K562 (cell line): ENCODE data around the gene ERF. TPM values are rescaled to one million over a fixed set of nuclear protein-coding genes. Genes with fewer than 3 reads are reported as not detected.

Source experiments
- BRF1 ChIP-seq: IDR thresholded peaks from 3 replicates; pipeline ENCODE4 v1.6.1; 2011; ENCODE audit warnings: borderline replicate concordance, mild to moderate bottlenecking; ENCODE audit not compliant: insufficient read length; ENCODE audit errors: extremely low read depth
- CBFB ChIP-seq: sonication (generic); formaldehyde crosslinking; IDR thresholded peaks from 2 replicates; pipeline ENCODE4 v1.4.0; 2020; ENCODE audit warnings: mild to moderate bottlenecking, missing genetic modification reagents
- CBX5 ChIP-seq: IDR thresholded peaks from 2 replicates; pipeline ENCODE4 v1.6.1; 2014; ENCODE audit warnings: low read depth, borderline replicate concordance
- CBX8 ChIP-seq: fragments of 200-600 bp; sonication (generic); IDR thresholded peaks from 2 replicates; pipeline ENCODE4 v1.6.1; 2012; ENCODE audit warnings: borderline replicate concordance, mixed run types, low read depth, mild to moderate bottlenecking, moderate library complexity, mixed read lengths, low read length, control low read depth, inconsistent platforms; ENCODE audit not compliant: poor library complexity, severe bottlenecking; ENCODE audit errors: extremely low read depth
- ELF1 ChIP-seq: fragments of 200-800 bp; sonication (Bioruptor generic); IDR thresholded peaks from 2 replicates; pipeline ENCODE4 v1.6.1; 2016; ENCODE audit warnings: missing genetic modification characterization, missing compliant biosample characterization
- MCM5 ChIP-seq: fragments of 450-650 bp; IDR thresholded peaks from 2 replicates; pipeline ENCODE4 v1.6.1; 2016; ENCODE audit warnings: low read depth
- MECOM ChIP-seq: fragments of 250-450 bp; sonication (Bioruptor Pico); IDR thresholded peaks from 2 replicates; pipeline ENCODE4 v1.8.0; 2022; ENCODE audit warnings: inconsistent platforms
- NEUROD1 ChIP-seq: fragments of 150-350 bp; IDR thresholded peaks from 2 replicates; pipeline ENCODE4 v1.6.1; 2014; ENCODE audit warnings: borderline replicate concordance, low read length, low read depth; ENCODE audit not compliant: partially characterized antibody
- NFE2 ChIP-seq: IDR thresholded peaks from 2 replicates; pipeline ENCODE4 v1.6.1; 2014; ENCODE audit warnings: antibody characterized with exemption, low read depth
- PHB2 ChIP-seq: fragments of 450-650 bp; IDR thresholded peaks from 2 replicates; pipeline ENCODE4 v1.6.1; 2017; ENCODE audit warnings: low read depth
- SMARCC2 ChIP-seq: fragments of 450-650 bp; IDR thresholded peaks from 2 replicates; pipeline ENCODE4 v1.6.1; 2017; ENCODE audit warnings: antibody characterized with exemption, moderate library complexity, mild to moderate bottlenecking, low read depth
- TAF1 ChIP-seq: IDR thresholded peaks from 2 replicates; pipeline ENCODE4 v1.6.1; 2011; ENCODE audit warnings: mild to moderate bottlenecking, low read length, moderate library complexity; ENCODE audit not compliant: insufficient read depth, control insufficient read depth, severe bottlenecking; ENCODE audit errors: extremely low read depth
- THRAP3 ChIP-seq: fragments of 450-650 bp; IDR thresholded peaks from 2 replicates; pipeline ENCODE4 v1.6.1; 2016; ENCODE audit warnings: mild to moderate bottlenecking, inconsistent platforms, borderline replicate concordance
- ZNF12 ChIP-seq: sonication (generic); formaldehyde crosslinking; IDR thresholded peaks from 2 replicates; pipeline ENCODE4 v1.4.0; 2020; ENCODE audit warnings: mild to moderate bottlenecking, missing genetic modification reagents
- ZNF197 ChIP-seq: fragments of 200-800 bp; sonication (Bioruptor generic); IDR thresholded peaks from 2 replicates; pipeline ENCODE4 v1.6.1; 2016; ENCODE audit warnings: low read depth, missing genetic modification characterization, missing compliant biosample characterization
- ZNF445 ChIP-seq: fragments of 250-450 bp; sonication (Bioruptor Pico); IDR thresholded peaks from 2 replicates; pipeline ENCODE4 v1.4.0; 2020; ENCODE audit warnings: low read depth, mild to moderate bottlenecking, moderate library complexity
- ZNF583 ChIP-seq: fragments of 250-450 bp; sonication (Bioruptor Pico); IDR thresholded peaks from 2 replicates; pipeline ENCODE4 v1.4.0; 2020
- ZNF644 ChIP-seq: fragments of 200-800 bp; sonication (Bioruptor generic); IDR thresholded peaks from 2 replicates; pipeline ENCODE4 v1.6.1; 2016; ENCODE audit warnings: low read depth, missing genetic modification characterization, missing compliant biosample characterization
- ZZZ3 ChIP-seq: fragments of 450-650 bp; IDR thresholded peaks from 2 replicates; pipeline ENCODE4 v1.6.1; 2016; ENCODE audit warnings: antibody characterized with exemption, mild to moderate bottlenecking, moderate library complexity
- polyA plus RNA-seq, 8 experiments: library from polyadenylated mRNA; depleted of rRNA in 4 of 8; stranded (reverse) in 5 of 8; unstranded in 3 of 8; fragments of >200 nt; fragmentation: Nextera tagmentation in 2 of 8; fragmentation: Illumina TruSeq in 1 of 8; extraction: Ambion mirVana in 2 of 8; extraction: Trizol in 1 of 8; gene quantifications; 2 replicates each; pipeline versions ENCODE4 v1.2.1 to v1.2.3, GENCODE V29; 2011 to 2014; ENCODE audit warnings: inconsistent platforms in 1 of 8, missing spikeins in 1 of 8
- total RNA-seq, 7 experiments: library from RNA; depleted of rRNA in 6 of 7; stranded (reverse); fragments of >200 nt in 6 of 7; fragmentation: Illumina TruSeq in 2 of 7; extraction: Trizol in 2 of 7; gene quantifications; 2 replicates each; pipeline versions ENCODE4 v1.2.1 to v1.2.3, GENCODE V29; 2011 to 2021; ENCODE audit warnings: low replicate concordance in 1 of 7
- TF ChIP-seq, protein P1 (sequence below): IDR thresholded peaks from 3 replicates; pipeline ENCODE4 v1.6.1; 2011; ENCODE audit warnings: borderline replicate concordance, mild to moderate bottlenecking, moderate library complexity; ENCODE audit not compliant: insufficient read length; ENCODE audit errors: extremely low read depth
- TF ChIP-seq, protein P2 (sequence below): fragments of 450-650 bp; formaldehyde crosslinking; IDR thresholded peaks from 2 replicates; pipeline ENCODE4 v1.4.0; 2020; ENCODE audit warnings: mild to moderate bottlenecking, mixed read lengths
- TF ChIP-seq, protein P3 (sequence below), 3 experiments: IDR thresholded peaks in 2 of 3; conservative IDR thresholded peaks in 1 of 3; 2 replicates each; pipeline ENCODE4 v1.5.1; 2011 to 2012; ENCODE audit warnings: low read length in 3 of 3, mild to moderate bottlenecking in 3 of 3, control low read depth in 2 of 3, improper control_type of control experiment in 1 of 3, inconsistent platforms in 1 of 3, low read depth in 1 of 3, mixed read lengths in 1 of 3, moderate library complexity in 1 of 3; ENCODE audit not compliant: insufficient read depth in 2 of 3

ERF gene
- total and polyA plus RNA-seq, 9 of the 15 experiments (the other 6 are each of a cell fraction or from before 2014, with no cell fraction given) = 0.03 to 75.4 (median 27.0) TPM

- TF ChIP-seq, protein P1, sequence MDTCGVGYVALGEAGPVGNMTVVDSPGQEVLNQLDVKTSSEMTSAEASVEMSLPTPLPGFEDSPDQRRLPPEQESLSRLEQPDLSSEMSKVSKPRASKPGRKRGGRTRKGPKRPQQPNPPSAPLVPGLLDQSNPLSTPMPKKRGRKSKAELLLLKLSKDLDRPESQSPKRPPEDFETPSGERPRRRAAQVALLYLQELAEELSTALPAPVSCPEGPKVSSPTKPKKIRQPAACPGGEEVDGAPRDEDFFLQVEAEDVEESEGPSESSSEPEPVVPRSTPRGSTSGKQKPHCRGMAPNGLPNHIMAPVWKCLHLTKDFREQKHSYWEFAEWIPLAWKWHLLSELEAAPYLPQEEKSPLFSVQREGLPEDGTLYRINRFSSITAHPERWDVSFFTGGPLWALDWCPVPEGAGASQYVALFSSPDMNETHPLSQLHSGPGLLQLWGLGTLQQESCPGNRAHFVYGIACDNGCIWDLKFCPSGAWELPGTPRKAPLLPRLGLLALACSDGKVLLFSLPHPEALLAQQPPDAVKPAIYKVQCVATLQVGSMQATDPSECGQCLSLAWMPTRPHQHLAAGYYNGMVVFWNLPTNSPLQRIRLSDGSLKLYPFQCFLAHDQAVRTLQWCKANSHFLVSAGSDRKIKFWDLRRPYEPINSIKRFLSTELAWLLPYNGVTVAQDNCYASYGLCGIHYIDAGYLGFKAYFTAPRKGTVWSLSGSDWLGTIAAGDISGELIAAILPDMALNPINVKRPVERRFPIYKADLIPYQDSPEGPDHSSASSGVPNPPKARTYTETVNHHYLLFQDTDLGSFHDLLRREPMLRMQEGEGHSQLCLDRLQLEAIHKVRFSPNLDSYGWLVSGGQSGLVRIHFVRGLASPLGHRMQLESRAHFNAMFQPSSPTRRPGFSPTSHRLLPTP = no peak
- no peak for TF ChIP-seq BRF1
- TF ChIP-seq NEUROD1 = peak; percentile 62
- TF ChIP-seq, protein P2, sequence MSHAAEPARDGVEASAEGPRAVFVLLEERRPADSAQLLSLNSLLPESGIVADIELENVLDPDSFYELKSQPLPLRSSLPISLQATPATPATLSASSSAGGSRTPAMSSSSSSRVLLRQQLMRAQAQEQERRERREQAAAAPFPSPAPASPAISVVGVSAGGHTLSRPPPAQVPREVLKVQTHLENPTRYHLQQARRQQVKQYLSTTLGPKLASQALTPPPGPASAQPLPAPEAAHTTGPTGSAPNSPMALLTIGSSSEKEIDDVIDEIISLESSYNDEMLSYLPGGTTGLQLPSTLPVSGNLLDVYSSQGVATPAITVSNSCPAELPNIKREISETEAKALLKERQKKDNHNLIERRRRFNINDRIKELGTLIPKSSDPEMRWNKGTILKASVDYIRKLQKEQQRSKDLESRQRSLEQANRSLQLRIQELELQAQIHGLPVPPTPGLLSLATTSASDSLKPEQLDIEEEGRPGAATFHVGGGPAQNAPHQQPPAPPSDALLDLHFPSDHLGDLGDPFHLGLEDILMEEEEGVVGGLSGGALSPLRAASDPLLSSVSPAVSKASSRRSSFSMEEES (CRISPR knock-in tag) = no peak
- no peak for TF ChIP-seq PHB2
- TF ChIP-seq ZNF445 (CRISPR knock-in tag) = no peak
- peak; percentile 68; the same call in 1 of the 2 replicates for TF ChIP-seq ELF1
- no peak for TF ChIP-seq ZNF12 (CRISPR knock-in tag)
- 0 out of 2 replicates have a peak, but pooled peaks have one; percentile 33 for TF ChIP-seq ZNF583 (CRISPR knock-in tag)
- no peak for TF ChIP-seq CBFB (CRISPR knock-in tag)
- TF ChIP-seq, protein P3, sequence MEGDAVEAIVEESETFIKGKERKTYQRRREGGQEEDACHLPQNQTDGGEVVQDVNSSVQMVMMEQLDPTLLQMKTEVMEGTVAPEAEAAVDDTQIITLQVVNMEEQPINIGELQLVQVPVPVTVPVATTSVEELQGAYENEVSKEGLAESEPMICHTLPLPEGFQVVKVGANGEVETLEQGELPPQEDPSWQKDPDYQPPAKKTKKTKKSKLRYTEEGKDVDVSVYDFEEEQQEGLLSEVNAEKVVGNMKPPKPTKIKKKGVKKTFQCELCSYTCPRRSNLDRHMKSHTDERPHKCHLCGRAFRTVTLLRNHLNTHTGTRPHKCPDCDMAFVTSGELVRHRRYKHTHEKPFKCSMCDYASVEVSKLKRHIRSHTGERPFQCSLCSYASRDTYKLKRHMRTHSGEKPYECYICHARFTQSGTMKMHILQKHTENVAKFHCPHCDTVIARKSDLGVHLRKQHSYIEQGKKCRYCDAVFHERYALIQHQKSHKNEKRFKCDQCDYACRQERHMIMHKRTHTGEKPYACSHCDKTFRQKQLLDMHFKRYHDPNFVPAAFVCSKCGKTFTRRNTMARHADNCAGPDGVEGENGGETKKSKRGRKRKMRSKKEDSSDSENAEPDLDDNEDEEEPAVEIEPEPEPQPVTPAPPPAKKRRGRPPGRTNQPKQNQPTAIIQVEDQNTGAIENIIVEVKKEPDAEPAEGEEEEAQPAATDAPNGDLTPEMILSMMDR (IDR thresholded peaks at IDR 0.05 in 2 of 3, conservative IDR thresholded peaks at IDR 0.05 in 1 of 3; ENCODE audit: insufficient read depth in 2 of 3, low read depth in 1 of 3, low read length in 3 of 3) = no peak
- TF ChIP-seq CBX5 = no peak
- peak; percentile 63 for TF ChIP-seq TAF1
- no peak for TF ChIP-seq CBX8
- peak; percentile 72; the same call in 1 of the 2 replicates for TF ChIP-seq ZNF644 (tag)
- TF ChIP-seq THRAP3 = no peak
- no peak for TF ChIP-seq MECOM
- no peak for TF ChIP-seq MCM5
- no peak for TF ChIP-seq ZZZ3
- TF ChIP-seq ZNF197 (CRISPR knock-in tag) = peak; percentile 80; the same call in 1 of the 2 replicates
- TF ChIP-seq SMARCC2 = no peak
- TF ChIP-seq NFE2 = peak; percentile 8; the same call in 1 of the 2 replicates
Measured at GRCh38 chr19:42268142-42268703, 13.3 kb upstream of the ERF start (continued).
